HCT116 (cell line): ENCODE data around the gene LRRC4B. TPM values are rescaled to one million over a fixed set of nuclear protein-coding genes. Genes with fewer than 3 reads are reported as not detected.

ENCODE experiments used
- ATAC-seq: fragments of 200-7000 bp; cut with Tn5 transposase; 2 replicates; pipeline ENCODE4 v1.9.1; 2020; ENCODE audit warnings: mild to moderate bottlenecking, moderate library complexity
- BruUV-seq: library from RNA; stranded (reverse); fragments of 400-500 nt; replicated peaks from 2 replicates; lab custom pipeline; 2021; lab: Mats Ljungman, UMichigan
- CTCF ChIA-PET: fragments of 300-600 bp; sonication (Branson Sonifier 250); formaldehyde crosslinking; loops from one replicate; lab custom pipeline; 2021; ENCODE audit warnings: antibody characterized with exemption; lab: Charles Lee
- POLR2A ChIA-PET: fragments of 300-600, 350-600 bp; sonication (Branson Sonifier 250); formaldehyde crosslinking; loops from one replicate; lab custom pipeline; 2021; ENCODE audit warnings: antibody characterized with exemption; lab: Charles Lee
- RAD21 ChIA-PET, 2 experiments: fragments of 300-600 bp; sonication (Branson Sonifier 250); formaldehyde crosslinking; loops; one replicate each; lab custom pipeline; 2023; ENCODE audit warnings: low total read pairs in 2 of 2; ENCODE audit not compliant: uncharacterized antibody in 2 of 2, unreplicated experiment in 2 of 2, low non-redundant PET in 1 of 2; lab: Charles Lee
- DNase-seq: peaks from one replicate; pipeline ENCODE4 v3.0.0-alpha.2; 2010; ENCODE audit warnings: low read depth, low spot score
- H2AFZ ChIP-seq: fragments of 200-600 bp; shearing (Covaris generic), sonication (generic); 2 replicates; pipeline ENCODE4 v1.6.1; 2017; ENCODE audit warnings: low read depth, mixed run types, mixed read lengths, antibody characterized with exemption, low read length; ENCODE audit not compliant: poor library complexity, severe bottlenecking
- H3K27ac ChIP-seq: 2 replicates; pipeline ENCODE4 v1.5.1; 2012; ENCODE audit warnings: low read depth, low read length
- H3K27me3 ChIP-seq: fragments of 200-600 bp; sonication (generic); 2 replicates; pipeline ENCODE4 v1.6.1; 2016; ENCODE audit warnings: mixed run types, low read length, mixed read lengths; ENCODE audit not compliant: insufficient read depth
- H3K36me3 ChIP-seq, 2 experiments: fragments of 200-500 bp in 1 of 2; fragments of 200-600 bp in 1 of 2; sonication (Bioruptor generic) in 1 of 2; sonication (generic) in 1 of 2; 2 replicates each; pipeline versions ENCODE4 v1.5.1 to v1.6.1; 2014 to 2016; ENCODE audit warnings: low read length in 2 of 2, inconsistent platforms in 1 of 2, mixed read lengths in 1 of 2, mixed run types in 1 of 2; ENCODE audit not compliant: insufficient read depth in 2 of 2, control insufficient read depth in 1 of 2
- H3K4me1 ChIP-seq, 2 experiments: fragments of 200-600 bp in 1 of 2; sonication (generic) in 1 of 2; 2 replicates each; pipeline versions ENCODE4 v1.5.1 to v1.6.1; 2012 to 2017; ENCODE audit warnings: low read length in 2 of 2, inconsistent platforms in 1 of 2, mild to moderate bottlenecking in 1 of 2, mixed read lengths in 1 of 2, mixed run types in 1 of 2, moderate library complexity in 1 of 2; ENCODE audit not compliant: insufficient read depth in 2 of 2, control insufficient read depth in 1 of 2
- H3K4me2 ChIP-seq: fragments of 200-600 bp; sonication (generic); 2 replicates; pipeline ENCODE4 v1.6.1; 2017; ENCODE audit warnings: mixed run types, low read length, mixed read lengths
- H3K4me3 ChIP-seq, 2 experiments: fragments of 200-600 bp in 1 of 2; sonication (generic) in 1 of 2; replicated peaks in 1 of 2; 2 replicates each; pipeline ENCODE4 v1.5.1; 2011 to 2016; ENCODE audit warnings: low read length in 2 of 2, control low read depth in 1 of 2, low read depth in 1 of 2, mild to moderate bottlenecking in 1 of 2, mixed read lengths in 1 of 2, mixed run types in 1 of 2
- H3K79me2 ChIP-seq: fragments of 200-600 bp; sonication (generic); 2 replicates; pipeline ENCODE4 v1.6.1; 2017; ENCODE audit warnings: mild to moderate bottlenecking, mixed run types, low read length, moderate library complexity, mixed read lengths; ENCODE audit not compliant: insufficient read depth
- H3K9ac ChIP-seq: fragments of 200-600 bp; sonication (generic); 2 replicates; pipeline ENCODE4 v1.6.1; 2016; ENCODE audit warnings: low read length, mixed read lengths
- H3K9me2 ChIP-seq: fragments of 200-600 bp; sonication (generic), shearing (Covaris generic); 2 replicates; pipeline ENCODE4 v1.6.1; 2017; ENCODE audit warnings: mixed run types, mild to moderate bottlenecking, moderate library complexity; ENCODE audit not compliant: insufficient read depth
- H3K9me3 ChIP-seq, 2 experiments: fragments of 200-500 bp in 1 of 2; fragments of 200-600 bp in 1 of 2; sonication (Bioruptor generic) in 1 of 2; sonication (generic) in 1 of 2; 2 replicates each; pipeline ENCODE4 v1.6.1; 2014 to 2017; ENCODE audit warnings: low read length in 2 of 2, mixed read lengths in 2 of 2, inconsistent platforms in 1 of 2, low read depth in 1 of 2, mild to moderate bottlenecking in 1 of 2, mixed run types in 1 of 2, moderate library complexity in 1 of 2; ENCODE audit not compliant: control insufficient read depth in 1 of 2, insufficient read depth in 1 of 2
- H4K20me1 ChIP-seq: fragments of 200-600 bp; sonication (generic), shearing (Covaris generic); 2 replicates; pipeline ENCODE4 v1.6.1; 2017; ENCODE audit warnings: mixed run types, mild to moderate bottlenecking, moderate library complexity; ENCODE audit not compliant: insufficient read depth
- ATF3 ChIP-seq: IDR thresholded peaks from 2 replicates; pipeline ENCODE4 v1.6.1; 2012
- CBX3 ChIP-seq: IDR thresholded peaks from 2 replicates; pipeline ENCODE4 v1.6.1; 2012; ENCODE audit warnings: low read depth
- EGR1 ChIP-seq: IDR thresholded peaks from 2 replicates; pipeline ENCODE4 v1.6.1; 2012; ENCODE audit warnings: low read depth
- EZH2phosphoT487 ChIP-seq: fragments of 200-600 bp; IDR thresholded peaks from 2 replicates; pipeline ENCODE4 v1.6.1; 2018; ENCODE audit warnings: antibody characterized with exemption, borderline replicate concordance
- FOSL1 ChIP-seq: IDR thresholded peaks from 2 replicates; pipeline ENCODE4 v1.6.1; 2012; ENCODE audit warnings: low read depth
- JUND ChIP-seq: IDR thresholded peaks from 2 replicates; pipeline ENCODE4 v1.6.1; 2012
- MAX ChIP-seq: IDR thresholded peaks from 2 replicates; pipeline ENCODE4 v1.6.1; 2012
- POLR2A ChIP-seq: IDR thresholded peaks from 2 replicates; pipeline ENCODE4 v1.7.0; 2011; ENCODE audit warnings: borderline replicate concordance; ENCODE audit not compliant: insufficient read depth, insufficient read length; ENCODE audit errors: extremely low read depth
- POLR2AphosphoS5 ChIP-seq: IDR thresholded peaks from 2 replicates; pipeline ENCODE4 v1.6.1; 2011; ENCODE audit warnings: mild to moderate bottlenecking, low read depth, low read length, moderate library complexity
- REST ChIP-seq: IDR thresholded peaks from 2 replicates; pipeline ENCODE4 v1.6.1; 2012; ENCODE audit warnings: low read depth
- SP1 ChIP-seq: IDR thresholded peaks from 2 replicates; pipeline ENCODE4 v1.6.1; 2012; ENCODE audit warnings: low read depth
- TCF7L2 ChIP-seq: IDR thresholded peaks from 2 replicates; pipeline ENCODE4 v1.7.0; 2011; ENCODE audit warnings: borderline replicate concordance, inconsistent platforms; ENCODE audit not compliant: insufficient read depth, insufficient read length; ENCODE audit errors: extremely low read depth
- YY1 ChIP-seq: IDR thresholded peaks from 2 replicates; pipeline ENCODE4 v1.6.1; 2011; ENCODE audit warnings: low read length, low read depth, moderate library complexity, mild to moderate bottlenecking; ENCODE audit not compliant: insufficient replicate concordance; ENCODE audit errors: extremely low read depth
- ZNF274 ChIP-seq: fragments of 200-500 bp; sonication (Bioruptor generic); IDR thresholded peaks from 2 replicates; pipeline ENCODE4 v1.6.1; 2014; ENCODE audit warnings: mild to moderate bottlenecking, low read depth, low read length, inconsistent platforms
- intact Hi-C: fragments of 100-400 bp; cut with micrococcal nuclease; formaldehyde crosslinking; loops from 2 replicates; pipeline ENCODE4 v1.10.0; 2022
- total RNA-seq: library from RNA; stranded (reverse); gene quantifications from one replicate; pipeline ENCODE4 v1.2.1, GENCODE V29; 2021; ENCODE audit not compliant: unreplicated experiment

LRRC4B gene
- total RNA-seq, 1 experiment from 2014 or later: 0.89 TPM

- no peaks in the 10 kb centered on the region for H3K27me3 ChIP-seq
- DNase-seq (no peak), ATAC-seq (no peak)
- intact Hi-C loops: no loop called here
- no peaks in the 10 kb centered on the region for H3K9me2 ChIP-seq
- H3K9ac ChIP-seq: no peak overlapping the region
- no peak for TF ChIP-seq JUND
- no peak for TF ChIP-seq FOSL1
- no peak for TF ChIP-seq MAX
- TF ChIP-seq ATF3: no peak
- TF ChIP-seq EGR1: no peak
- TF ChIP-seq SP1: no peak
- TF ChIP-seq TCF7L2: no peak
- TF ChIP-seq REST: no peak
- no peak for TF ChIP-seq YY1
- no peak for TF ChIP-seq CBX3
- TF ChIP-seq EZH2phosphoT487: no peak
- no peak for TF ChIP-seq POLR2AphosphoS5
- TF ChIP-seq POLR2A: no peak
- no peak for TF ChIP-seq ZNF274
- H3K4me2 ChIP-seq: no peak overlapping the region
- POLR2A ChIA-PET: no interaction called here
- peaks cover 0 to 3% of the 10 kb centered on the region in 2 experiments; a peak in 1 of 4 replicates for H3K4me1 ChIP-seq
- CTCF ChIA-PET: no interaction called here
- no peaks in the 10 kb centered on the region for H3K79me2 ChIP-seq
- RAD21 ChIA-PET: no interaction called here
- no peak overlapping the region for H3K4me3 ChIP-seq
- no peaks in the 10 kb centered on the region for H3K9me3 ChIP-seq
- H4K20me1 ChIP-seq: no peaks in the 10 kb centered on the region
- no peak overlapping the region for H3K27ac ChIP-seq
- H2AFZ ChIP-seq: no peak overlapping the region
- no TSS peak for BruUV-seq
- H3K36me3 ChIP-seq: no peaks in the 10 kb centered on the region; a peak in 1 of 4 replicates
Observed at GRCh38 chr19:50501568-50502475, 66.4 kb downstream of the LRRC4B start.
